Skeletal muscle cell (primary cell): ENCODE data around the gene CHP1.
"Not testable (repeated sequence)": the region's sequence is repeated elsewhere in the genome, so short reads cannot be mapped to it uniquely, and the experiment has no call there.

Experiments used
- DNase-seq: peaks from one replicate; pipeline ENCODE4 v3.0.0-alpha.2; 2010; ENCODE audit warnings: low read depth
- H3K4me3 ChIP-seq: 2 replicates; pipeline ENCODE4 v1.5.1; 2011; ENCODE audit warnings: low read depth, mild to moderate bottlenecking, control low read depth, low read length, moderate library complexity

The CHP1 gene

DNA sequence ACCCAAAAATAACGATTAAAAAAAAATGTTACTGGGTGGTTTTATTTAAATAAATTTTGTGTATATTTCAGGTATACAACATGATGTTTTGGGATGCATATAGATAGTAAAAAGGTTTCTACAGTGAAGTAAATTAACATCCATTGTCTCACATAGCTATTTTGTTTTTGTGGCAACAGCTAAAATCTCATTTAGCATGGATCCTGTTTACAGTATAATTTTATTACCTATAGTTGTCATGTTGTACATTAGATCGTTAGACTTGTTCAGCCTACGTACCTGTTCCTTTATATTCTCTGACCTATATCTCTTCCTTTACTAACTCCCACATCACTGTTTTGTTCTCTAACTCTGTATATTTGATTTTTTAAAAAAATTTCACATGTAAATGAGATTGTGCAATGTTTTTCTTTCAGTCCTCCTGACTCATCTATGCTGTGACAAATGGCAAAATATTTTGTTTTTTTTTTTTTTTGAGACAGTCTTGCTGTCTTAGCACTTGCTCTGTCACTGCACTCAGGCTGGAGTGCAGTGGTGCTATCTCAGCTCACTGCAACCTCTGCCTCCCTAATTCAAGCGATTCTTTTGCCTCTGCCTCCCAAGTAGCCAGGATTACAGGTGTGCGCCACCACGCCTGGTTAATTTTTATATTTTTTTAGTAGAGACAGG is 55.7 kb downstream of the CHP1 start:
- H3K4me3 ChIP-seq, result no peak overlapping the region
- DNase-seq, result no peak

- H3K4me3 ChIP-seq, result no peak overlapping the region
- DNase-seq, result no peak
These were observed 57.4 kb downstream of the CHP1 start for GRCh38 chr15:41288464-41288863.

- H3K4me3 ChIP-seq, result no peak overlapping the region
- no peak for DNase-seq
These were observed 58.9 kb downstream of the CHP1 start for GRCh38 chr15:41289953-41290352.

- no peak for DNase-seq
- no peak overlapping the region for H3K4me3 ChIP-seq
These were observed 60.1 kb downstream of the CHP1 start for GRCh38 chr15:41291065-41291631.

- H3K4me3 ChIP-seq, result no peak overlapping the region
- DNase-seq, result no peak
These were observed 61.5 kb downstream of the CHP1 start for GRCh38 chr15:41292521-41292920.

- not testable (repeated sequence) for DNase-seq, H3K4me3 ChIP-seq
These were observed 70.1 kb downstream of the CHP1 start for GRCh38 chr15:41301139-41301538.

DNA sequence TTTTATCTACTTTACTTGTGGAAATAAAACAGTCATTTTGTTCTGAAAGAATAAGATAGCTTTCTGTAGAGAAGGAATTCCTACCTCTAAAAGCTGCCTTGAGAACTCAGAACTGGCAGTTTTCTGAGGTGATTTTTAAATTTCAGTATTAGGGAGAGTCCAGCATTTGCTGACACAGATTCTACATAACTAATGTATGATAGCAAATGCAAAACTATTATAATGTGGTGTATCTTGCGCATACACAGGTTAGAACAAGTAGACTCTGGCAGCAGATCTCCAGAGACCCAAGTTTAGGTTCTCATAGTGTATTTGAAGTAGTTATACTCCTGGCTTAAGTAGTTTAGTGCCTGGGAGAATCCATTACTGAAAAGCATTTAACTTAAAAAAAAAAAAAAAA is 70.5 kb downstream of the CHP1 start:
- DNase-seq, result no peak
- no peak overlapping the region for H3K4me3 ChIP-seq

- no peak overlapping the region for H3K4me3 ChIP-seq
- no peak for DNase-seq
These were observed 73.2 kb downstream of the CHP1 start for GRCh38 chr15:41304149-41304770.

DNA sequence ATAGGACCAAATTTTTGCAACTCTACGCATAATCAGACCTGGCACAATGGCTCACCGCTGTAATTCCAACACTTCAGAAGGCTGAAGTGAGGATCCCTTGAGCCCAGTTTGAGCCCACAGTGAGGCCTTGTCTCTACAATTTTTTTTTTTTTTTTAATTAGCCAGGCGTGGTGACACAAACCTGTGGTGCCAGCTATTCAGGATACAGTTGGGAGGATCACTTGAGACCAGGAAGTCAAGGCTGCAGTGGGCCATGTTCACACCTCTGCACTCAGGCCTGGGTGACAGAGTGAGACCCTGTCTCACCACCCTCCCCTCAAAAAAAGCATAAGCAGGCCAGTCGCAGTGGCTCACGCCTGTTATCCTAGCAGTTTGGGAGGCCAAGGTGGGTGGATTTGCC is 76.6 kb downstream of the CHP1 start:
- DNase-seq, result no peak

GRCh38 chr15:41309226-41309905 is 78.3 kb downstream of the CHP1 start:
- no peak for DNase-seq
- no peak overlapping the region for H3K4me3 ChIP-seq

More for the DNA sequence above, 76.6 kb downstream of the CHP1 start:
- no peak overlapping the region for H3K4me3 ChIP-seq

DNA sequence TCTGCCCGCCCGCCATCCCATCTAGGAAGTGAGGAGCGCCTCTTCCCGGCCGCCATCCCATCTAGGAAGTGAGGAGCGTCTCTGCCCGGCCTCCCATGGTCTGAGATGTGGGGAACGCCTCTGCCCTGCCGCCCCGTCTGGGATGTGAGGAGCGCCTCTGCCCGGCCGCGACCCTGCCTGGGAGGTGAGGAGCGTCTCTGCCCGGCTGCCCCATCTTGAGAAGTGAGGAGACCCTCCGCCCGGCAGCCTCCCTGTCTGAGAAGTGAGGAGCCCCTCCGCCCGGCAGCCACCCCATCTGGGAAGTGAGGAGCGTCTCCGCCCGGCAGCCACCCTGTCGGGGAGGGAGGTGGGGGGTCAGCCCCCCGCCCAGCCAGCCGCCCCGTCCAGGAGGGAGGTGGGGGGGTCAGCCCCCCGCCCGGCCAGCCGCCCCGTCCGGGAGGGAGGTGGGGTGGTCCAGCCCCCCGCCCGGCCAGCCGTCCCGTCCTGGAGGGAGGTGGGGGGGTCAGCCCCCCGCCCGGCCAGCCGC is 89.8 kb downstream of the CHP1 start:
- not testable (repeated sequence) for H3K4me3 ChIP-seq, DNase-seq

DNA sequence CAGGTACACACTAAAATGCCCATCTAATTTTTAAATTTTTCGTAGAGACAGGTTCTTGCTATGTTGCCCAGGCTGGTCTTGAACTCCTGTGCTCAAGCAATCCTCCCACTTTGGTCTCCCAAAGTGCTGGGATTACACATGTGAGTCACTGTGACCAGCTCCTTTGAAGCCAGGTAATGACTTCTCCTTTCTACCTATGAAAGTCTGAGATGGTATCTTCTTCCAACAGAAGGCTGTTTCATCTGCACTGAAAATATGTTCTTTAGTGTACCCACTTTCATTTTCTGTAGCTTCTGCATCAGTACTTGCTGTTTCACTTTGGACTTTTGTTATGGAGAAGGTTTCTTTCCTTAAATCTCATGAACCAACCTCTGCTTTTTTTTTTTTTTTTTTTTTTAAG is 92.5 kb downstream of the CHP1 start:
- DNase-seq, result no peak
- H3K4me3 ChIP-seq, result no peak overlapping the region

- peak overlapping the region; percentile 95 for H3K4me3 ChIP-seq
- DNase-seq, result no peak
These were observed 100.2 kb downstream of the CHP1 start for GRCh38 chr15:41331281-41331680.
